ENCODE measurements around the gene IL17RE. TPM values are rescaled to one million over a fixed set of nuclear protein-coding genes. Genes with fewer than 3 reads are reported as not detected.
A peak's percentile ranks its signal among the peaks of the same experiment; 100 is the strongest.

Gene IL17RE
- total and polyA plus RNA-seq, 9 of the 15 experiments (the other 6 are each of a cell fraction or from before 2014, with no cell fraction given): 0.32 to 1.9 (median 0.51) TPM; not detected in 4

DNA sequence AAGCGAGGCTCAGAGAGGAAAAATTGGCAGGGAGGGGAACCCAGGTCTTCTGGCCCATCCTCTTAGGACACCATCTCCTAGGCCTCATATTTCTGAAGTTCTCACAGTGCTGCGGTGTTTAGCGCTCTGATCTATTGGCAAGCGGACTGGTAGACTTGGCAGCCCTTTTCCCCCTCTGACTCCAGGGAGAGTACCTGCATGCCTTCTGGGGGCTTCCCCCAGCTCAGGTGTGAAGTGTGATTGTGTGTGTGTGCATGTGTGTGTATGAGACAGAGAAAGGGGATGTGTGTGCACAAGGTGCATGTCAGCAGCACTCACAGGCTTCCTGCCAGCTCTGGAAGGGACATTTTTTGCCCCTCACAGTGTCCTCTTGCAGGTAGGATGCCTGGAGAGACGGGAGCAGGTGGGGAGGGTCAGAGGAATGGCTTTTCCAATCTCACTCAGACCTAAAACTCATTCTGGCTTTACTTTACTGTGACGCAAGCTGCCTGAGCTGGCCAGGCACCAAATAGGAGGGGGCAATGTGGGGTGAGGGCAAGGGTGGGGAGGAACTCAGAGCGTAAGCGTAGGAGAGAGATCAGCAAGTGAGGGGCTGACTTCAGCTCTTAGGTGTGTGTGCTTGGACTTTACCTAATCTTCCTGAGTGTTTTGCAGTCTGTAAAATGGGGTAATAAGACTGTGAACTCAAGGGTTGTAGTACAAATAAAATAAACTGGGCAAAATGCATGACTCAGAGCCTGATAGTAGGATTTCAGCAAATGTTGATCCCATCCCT, 4.0 kb upstream of the IL17RE start:
- no TSS peak for BruUV-seq (replicated peaks)
- Histone ChIP-seq H3K9me3 (replicated peaks; ENCODE audit: control insufficient read depth, insufficient read depth, low read depth, low read length) (no peaks in the 10 kb centered on the region), H2AFZ (ENCODE audit: low read depth, low read length) (peak overlapping the region; percentile 43; the same call in 1 of the 2 replicates), H3K4me1 (replicated peaks in 1 of 2; ENCODE audit: control insufficient read depth in 2 of 2, insufficient read depth in 2 of 2, low read length in 2 of 2) (peaks cover 38 to 48% of the 10 kb centered on the region in 2 experiments), H3K27ac (ENCODE audit: extremely low read depth, low read depth, low read length) (peak overlapping the region; percentile 74; the same call in 1 of the 3 replicates), H3K79me2 (ENCODE audit: control insufficient read depth, insufficient read depth, low read length) (peaks cover 4% of the 10 kb centered on the region), H3K4me3 (no peak overlapping the region), H3K9me1 (ENCODE audit: control insufficient read depth, insufficient read depth, low read length) (no peaks in the 10 kb centered on the region), H3K27me3 (ENCODE audit: control insufficient read depth in 2 of 2, insufficient read depth in 2 of 2, low read length in 2 of 2) (no peaks in the 10 kb centered on the region), H3K9ac (ENCODE audit: insufficient read depth in 1 of 2, low read depth in 2 of 2, low read length in 2 of 2) (peak overlapping the region in 1 of 2 experiments; percentile 38; a peak in 1 of 4 replicates), H3K4me2 (ENCODE audit: insufficient read depth, low read length) (no peak overlapping the region; the same call in 1 of the 2 replicates), H4K20me1 (replicated peaks; ENCODE audit: control insufficient read depth, insufficient read depth, low read length) (no peaks in the 10 kb centered on the region), H3K36me3 (ENCODE audit: control insufficient read depth, insufficient read depth, low read length) (peaks cover 12% of the 10 kb centered on the region)
- in situ Hi-C loops (cut with MboI) (no loop called here), intact Hi-C loops (cut with micrococcal nuclease) (no loop called here)
- FAIRE-seq (no peak), ATAC-seq (peak; percentile 3; the same call in 2 of the 3 replicates), DNase-seq (ENCODE audit: extremely low read depth in 1 of 4, low spot score in 3 of 4) (peak in 1 of 4 experiments; percentile 44)
- POLR2A ChIA-PET: interaction anchor here (1.0 to 1.7 kb wide), 3 partner anchors 9 to 33 kb away, joined by 3 to 9 read pairs (median 4); no protein-coding TSS in a partner anchor
- WGBS (ENCODE audit: insufficient coverage, low coverage, missing lambda C conversion rate): 72% methylated on average over 8 of the region's 8 CpGs
- CTCF ChIA-PET (ENCODE audit: low intra/inter-chr PET ratio): no interaction called here
- no peak for TF ChIP-seq TEAD2 (tag; IDR thresholded peaks at IDR 0.05)
- no peak for TF ChIP-seq CEBPZ (IDR thresholded peaks at IDR 0.05; ENCODE audit: borderline replicate concordance, low read depth, low read length)
- peak; percentile 43 for TF ChIP-seq CEBPB (tag; IDR thresholded peaks at IDR 0.05)
- TF ChIP-seq CCNT2 (IDR thresholded peaks at IDR 0.05; ENCODE audit: borderline replicate concordance, extremely low read depth, insufficient read length, low read depth, low read length): no peak
- no peak for TF ChIP-seq MBD2 (IDR thresholded peaks at IDR 0.05; ENCODE audit: borderline replicate concordance, low read depth)
- TF ChIP-seq WHSC1 (IDR thresholded peaks at IDR 0.05; ENCODE audit: low read length): no peak
- TF ChIP-seq RBM15 (IDR thresholded peaks at IDR 0.05; ENCODE audit: insufficient read depth, low read length): no peak
- no peak for TF ChIP-seq THRB (CRISPR knock-in tag; conservative IDR thresholded peaks at IDR 0.05)
- TF ChIP-seq MCM5 (IDR thresholded peaks at IDR 0.05; ENCODE audit: low read depth): no peak
- TF ChIP-seq NFE2 (IDR thresholded peaks at IDR 0.05; ENCODE audit: low read depth): no peak
- peak; percentile 48 for TF ChIP-seq NFIC (IDR thresholded peaks at IDR 0.05)
- no peak for TF ChIP-seq DNMT1 (IDR thresholded peaks at IDR 0.05)
- TF ChIP-seq KLF16 (IDR thresholded peaks at IDR 0.05): no peak
- no peak for TF ChIP-seq ZNF232 (CRISPR knock-in tag; IDR thresholded peaks at IDR 0.05)
- TF ChIP-seq OTX1 (CRISPR knock-in tag; IDR thresholded peaks at IDR 0.05): no peak
- 0 out of 4 replicates have a peak, but pooled peaks of 1 of the 2 experiments have one; percentile 8 for TF ChIP-seq KDM1A (IDR thresholded peaks at IDR 0.05)
- TF ChIP-seq COPS2 (conservative IDR thresholded peaks at IDR 0.05): no peak

All from K562 (cell line).